ENCODE results near the gene ZDHHC12. TPM values are rescaled to one million over a fixed set of nuclear protein-coding genes. Genes with fewer than 3 reads are reported as not detected.
A peak's percentile ranks its signal among the peaks of the same experiment; 100 is the strongest.
"Not testable (repeated sequence)": the region's sequence is repeated elsewhere in the genome, so short reads cannot be mapped to it uniquely, and the experiment has no call there.

The ZDHHC12 gene
- total RNA-seq, 1 donor from 2014 or later: 40.0 TPM

GRCh38 chr9:128702445-128702948 is 21.4 kb downstream of the ZDHHC12 start, which contains the start of gene PKN3:
PKN3 (plus strand) TSS chr9:128702503; CDS start chr9:128702916, 413 bp downstream.
- Mint-ChIP-seq H3K27me3 (no peaks in the 10 kb centered on the region), H3K36me3 (ENCODE audit: low read depth) (peaks cover 3% of the 10 kb centered on the region), H3K4me1 (peaks cover 13% of the 10 kb centered on the region), H3K4me3 (peak within 1 kb of the TSS; percentile 85), H3K9me3 (no peaks in the 10 kb centered on the region), H3K27ac (peak within 1 kb of the TSS; percentile 24)
- peak; percentile 57 for TF ChIP-seq CTCF (IDR thresholded peaks at IDR 0.05)
- POLR2A ChIA-PET: interaction anchor here (0.6 to 3.4 kb wide), 6 partner anchors 9 to 69 kb away, joined by 3 to 16 read pairs (median 5); partner anchors contain the start of genes SET and ZDHHC12
- peak; percentile 91 for DNase-seq
- CTCF ChIA-PET: interaction anchor here (0.6 to 1.6 kb wide), 12 partner anchors 9 to 226 kb away, joined by 3 to 7 read pairs (median 4); partner anchors contain the start of gene ENDOG
- peak; percentile 85 for ATAC-seq (ENCODE audit: low read depth)
- intact Hi-C loops (cut with micrococcal nuclease): loop anchor here (1.0 to 10.0 kb wide), 7 partner anchors 13 to 242 kb away; partner anchors contain the start of genes DOLK, DYNC2I2, ENDOG and NUP188

- TF ChIP-seq CTCF (IDR thresholded peaks at IDR 0.05): no peak
- POLR2A ChIA-PET: interaction anchor here (1.3 to 3.4 kb wide), 3 partner anchors 11 to 23 kb away, joined by 5 to 16 read pairs (median 6); partner anchors contain the start of genes SET and ZDHHC12
- Mint-ChIP-seq H3K9me3 (no peaks in the 10 kb centered on the region), H3K36me3 (ENCODE audit: low read depth) (peaks cover 13% of the 10 kb centered on the region), H3K4me3 (peak overlapping the region; percentile 85), H3K27ac (no peak overlapping the region), H3K4me1 (peaks cover 15% of the 10 kb centered on the region), H3K27me3 (no peaks in the 10 kb centered on the region)
- intact Hi-C loops (cut with micrococcal nuclease): loop anchor here (5.0 to 10.0 kb wide), 2 partner anchors 116 to 243 kb away; partner anchors contain the start of genes DOLK, ENDOG and NUP188
- CTCF ChIA-PET: interaction anchor here (1.1 to 1.6 kb wide), 4 partner anchors 17 to 117 kb away, joined by 4 to 6 read pairs (median 5); partner anchors contain the start of gene ENDOG
- DNase-seq: no peak
- ATAC-seq (ENCODE audit: low read depth): no peak
Measured at GRCh38 chr9:128701227-128701854, 22.6 kb downstream of the ZDHHC12 start.

- H3K9me3 Mint-ChIP-seq; ATAC-seq (ENCODE audit: low read depth); H3K27ac Mint-ChIP-seq; DNase-seq; H3K4me3 Mint-ChIP-seq; H3K27me3 Mint-ChIP-seq; intact Hi-C loops (cut with micrococcal nuclease): not testable (repeated sequence)
- Mint-ChIP-seq H3K4me1 (peaks cover 29% of the 10 kb centered on the region), H3K36me3 (ENCODE audit: low read depth) (peaks cover 32% of the 10 kb centered on the region)
- CTCF ChIA-PET: interaction anchor here (1.2 kb wide), 1 partner anchor 119 kb away, joined by 3 read pairs; the partner anchor contains the start of gene ENDOG
- POLR2A ChIA-PET: interaction anchor here (1.8 to 3.4 kb wide), 2 partner anchors 9 to 25 kb away, joined by 6 to 16 read pairs; partner anchors contain the start of genes SET and ZDHHC12
Measured at GRCh38 chr9:128699096-128699795, 24.7 kb downstream of the ZDHHC12 start.

- ATAC-seq (ENCODE audit: low read depth) (no peak), DNase-seq (no peak)
- intact Hi-C loops (cut with micrococcal nuclease): no loop called here
- ChIA-PET CTCF (interaction anchor here (0.8 kb wide), 1 partner anchor 12 kb away, joined by 4 read pairs; no protein-coding TSS in a partner anchor), POLR2A (interaction anchor here (0.5 to 3.1 kb wide), 10 partner anchors 10 to 1105 kb away, joined by 3 to 16 read pairs (median 4); partner anchors contain the start of gene ZDHHC12)
- Mint-ChIP-seq H3K4me3 (no peak overlapping the region), H3K9me3 (no peaks in the 10 kb centered on the region), H3K27ac (peak overlapping the region; percentile 12), H3K36me3 (ENCODE audit: low read depth) (peaks cover 51% of the 10 kb centered on the region), H3K27me3 (no peaks in the 10 kb centered on the region), H3K4me1 (peaks cover 41% of the 10 kb centered on the region)
- no peak for TF ChIP-seq CTCF (IDR thresholded peaks at IDR 0.05)
Measured at GRCh38 chr9:128696923-128697707, 26.8 kb downstream of the ZDHHC12 start.

Data from activated B cell treated with CpG ODN at 0.5 μM for 24 hours (primary cell).